Thoracic aorta (tissue), 2 donors: ENCODE measurements around the gene SATB2. TPM values are rescaled to one million over a fixed set of nuclear protein-coding genes. Genes with fewer than 3 reads are reported as not detected.
A peak's percentile ranks its signal among the peaks of the same experiment; 100 is the strongest.

Source experiments
- ATAC-seq: fragments of 150-250 bp; one replicate; pipeline ENCODE4 v1.8.0; 2017; ENCODE audit warnings: low read depth; ENCODE audit not compliant: insufficient number of reproducible peaks, low FRiP score
- DNase-seq: peaks from one replicate; pipeline ENCODE4 v3.0.0-alpha.2; 2020; ENCODE audit warnings: low spot score
- H3K27ac ChIP-seq, 2 donors: fragments of 200-600 bp; sonication (generic); 1 replicate in 1 of 2; 2 replicates in 1 of 2; pipeline ENCODE4 v1.5.1; 2016; ENCODE audit warnings: mild to moderate bottlenecking in 2 of 2, moderate library complexity in 2 of 2
- H3K27me3 ChIP-seq: fragments of 200-600 bp; sonication (generic); replicated peaks from 2 replicates; pipeline ENCODE4 v1.6.0; 2016; ENCODE audit warnings: mild to moderate bottlenecking; ENCODE audit not compliant: insufficient read depth
- H3K36me3 ChIP-seq: fragments of 200-600 bp; sonication (generic); one replicate; pipeline ENCODE4 v1.5.1; 2016
- H3K4me1 ChIP-seq, 2 donors: fragments of 200-600 bp; sonication (generic); 1 replicate in 1 of 2; 2 replicates in 1 of 2; pipeline versions ENCODE4 v1.5.1 to v1.6.0; 2016; ENCODE audit warnings: low read depth in 2 of 2, mild to moderate bottlenecking in 1 of 2; ENCODE audit not compliant: control insufficient read depth in 1 of 2
- H3K4me3 ChIP-seq: fragments of 200-600 bp; sonication (generic); 2 replicates; pipeline ENCODE4 v1.5.1; 2016; ENCODE audit warnings: mild to moderate bottlenecking
- H3K9me3 ChIP-seq: fragments of 200-600 bp; sonication (generic); 2 replicates; pipeline ENCODE4 v1.5.1; 2016
- CTCF ChIP-seq: fragments of 200-600 bp; sonication (generic); IDR thresholded peaks from one replicate; pipeline ENCODE4 v1.5.1; 2019; ENCODE audit warnings: antibody characterized with exemption
- total RNA-seq, 2 donors: library from RNA; depleted of rRNA; stranded (reverse); fragments of >200 nt; gene quantifications; one replicate each; pipeline versions ENCODE4 v1.1.0 to v1.2.3, GENCODE V29; 2016

SATB2 gene
- total RNA-seq, 2 donors from 2014 or later: 4.5 to 5.5 TPM

- H3K9me3 ChIP-seq: no peaks in the 10 kb centered on the region
- TF ChIP-seq CTCF: no peak
- no peaks in the 10 kb centered on the region for H3K36me3 ChIP-seq
- ATAC-seq: no peak
- H3K27ac ChIP-seq: peak overlapping the region in 1 of 2 donors; percentile 13
- peaks cover 56% of the 10 kb centered on the region for H3K27me3 ChIP-seq
- no peak for DNase-seq
- H3K4me1 ChIP-seq: peaks cover 15 to 41% of the 10 kb centered on the region in 2 donors
- H3K4me3 ChIP-seq: peak overlapping the region; percentile 49
Observed at GRCh38 chr2:199468561-199469513, 11.1 kb upstream of the SATB2 start.

GRCh38 chr2:199467066-199467822 is 9.5 kb upstream of the SATB2 start:
- ATAC-seq (no peak), DNase-seq (no peak)
- no peaks in the 10 kb centered on the region for H3K36me3 ChIP-seq
- H3K27ac ChIP-seq: no peak overlapping the region
- peaks cover 63% of the 10 kb centered on the region for H3K27me3 ChIP-seq
- H3K9me3 ChIP-seq: no peaks in the 10 kb centered on the region
- no peak overlapping the region for H3K4me3 ChIP-seq
- H3K4me1 ChIP-seq: peaks cover 22 to 57% of the 10 kb centered on the region in 2 donors
- TF ChIP-seq CTCF: no peak

- DNase-seq: no peak
- no peak for TF ChIP-seq CTCF
- no peaks in the 10 kb centered on the region for H3K36me3 ChIP-seq
- H3K9me3 ChIP-seq: no peaks in the 10 kb centered on the region
- peaks cover 22 to 61% of the 10 kb centered on the region in 2 donors for H3K4me1 ChIP-seq
- no peak overlapping the region for H3K4me3 ChIP-seq
- no peak overlapping the region for H3K27ac ChIP-seq
- no peak for ATAC-seq
- peaks cover 66% of the 10 kb centered on the region for H3K27me3 ChIP-seq
Observed at GRCh38 chr2:199466692-199467065, 8.9 kb upstream of the SATB2 start.

GRCh38 chr2:199465988-199466691 is 8.4 kb upstream of the SATB2 start:
- no peak overlapping the region for H3K4me3 ChIP-seq
- H3K27me3 ChIP-seq: peaks cover 68% of the 10 kb centered on the region
- TF ChIP-seq CTCF: no peak
- DNase-seq (no peak), ATAC-seq (no peak)
- H3K9me3 ChIP-seq: no peaks in the 10 kb centered on the region
- H3K27ac ChIP-seq: no peak overlapping the region
- peaks cover 22 to 57% of the 10 kb centered on the region in 2 donors for H3K4me1 ChIP-seq
- no peaks in the 10 kb centered on the region for H3K36me3 ChIP-seq
